Effector memory CD4-positive, alpha-beta T cell (primary cell): Measurements from ENCODE around the gene AWAT1.
"Not testable (repeated sequence)": the region's sequence is repeated elsewhere in the genome, so short reads cannot be mapped to it uniquely, and the experiment has no call there.

Source experiments
- DNase-seq, 3 donors: peaks; one replicate each; pipeline ENCODE4 v3.0.0-alpha.2; 2020
- H3K27ac ChIP-seq: 2 replicates; pipeline ENCODE4 v1.7.0; 2013; ENCODE audit warnings: mild to moderate bottlenecking, low read length, moderate library complexity; ENCODE audit not compliant: insufficient read depth, poor library complexity, severe bottlenecking
- H3K27me3 ChIP-seq: replicated peaks from 2 replicates; pipeline ENCODE4 v1.7.0; 2013; ENCODE audit warnings: mild to moderate bottlenecking, low read length; ENCODE audit not compliant: insufficient read depth, control insufficient read depth, poor library complexity, severe bottlenecking
- H3K36me3 ChIP-seq: 2 replicates; pipeline ENCODE4 v1.7.0; 2013; ENCODE audit warnings: mild to moderate bottlenecking, low read length, moderate library complexity; ENCODE audit not compliant: control insufficient read depth, insufficient read depth
- H3K4me1 ChIP-seq: 2 replicates; pipeline ENCODE4 v1.7.0; 2013; ENCODE audit warnings: low read length, mild to moderate bottlenecking; ENCODE audit not compliant: control insufficient read depth, insufficient read depth, poor library complexity, severe bottlenecking
- H3K4me3 ChIP-seq: 2 replicates; pipeline ENCODE4 v1.7.0; 2013; ENCODE audit warnings: low read length, low read depth, mild to moderate bottlenecking; ENCODE audit not compliant: insufficient read depth, poor library complexity, severe bottlenecking
- H3K9me3 ChIP-seq: 2 replicates; pipeline ENCODE4 v1.7.0; 2013; ENCODE audit warnings: mild to moderate bottlenecking, low read length, moderate library complexity; ENCODE audit not compliant: control insufficient read depth

AWAT1 gene

DNA sequence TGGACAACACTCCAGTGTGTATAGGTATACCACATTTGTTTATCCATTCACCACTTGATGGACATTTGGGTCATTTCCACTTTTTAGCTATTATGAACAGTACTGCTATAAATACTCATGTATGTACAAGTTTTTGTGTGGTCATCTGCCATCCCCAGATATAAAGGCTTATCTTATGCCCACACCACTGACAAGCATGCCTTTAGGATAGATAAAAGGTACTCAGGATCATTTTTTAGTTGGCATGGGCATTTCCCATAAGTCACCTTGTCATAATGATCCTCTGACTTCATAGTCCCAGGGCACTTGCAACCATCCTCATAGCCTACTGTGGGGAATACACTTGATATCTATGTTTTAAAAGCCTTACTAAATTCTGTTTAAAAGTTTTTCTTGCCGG is 6.3 kb downstream of the AWAT1 start:
- Histone ChIP-seq H3K27me3 (no peaks in the 10 kb centered on the region), H3K4me1 (no peaks in the 10 kb centered on the region), H3K4me3 (no peak overlapping the region), H3K27ac (no peak overlapping the region), H3K36me3 (no peaks in the 10 kb centered on the region), H3K9me3 (no peaks in the 10 kb centered on the region)
- no peak for DNase-seq

DNA sequence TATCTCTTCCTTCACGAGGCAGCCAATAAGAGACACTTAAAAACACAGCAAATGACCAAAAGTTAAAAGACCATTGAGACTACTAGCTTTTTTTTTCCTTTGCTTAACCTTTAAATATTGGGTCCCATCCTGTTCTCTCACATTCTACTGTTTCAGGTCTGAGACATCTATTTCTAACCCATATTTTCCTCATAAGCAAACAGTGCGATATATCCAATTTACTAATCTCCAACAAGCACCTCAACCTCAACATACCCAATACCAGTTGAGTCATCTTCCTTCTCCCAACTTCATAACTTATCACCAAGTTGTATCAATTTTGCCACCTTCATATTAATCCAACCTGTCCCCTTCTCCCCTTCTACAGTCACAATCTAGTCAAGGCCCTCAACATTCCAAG is 7.0 kb downstream of the AWAT1 start:
- Histone ChIP-seq H3K36me3 (no peaks in the 10 kb centered on the region), H3K27me3 (no peaks in the 10 kb centered on the region)

DNA sequence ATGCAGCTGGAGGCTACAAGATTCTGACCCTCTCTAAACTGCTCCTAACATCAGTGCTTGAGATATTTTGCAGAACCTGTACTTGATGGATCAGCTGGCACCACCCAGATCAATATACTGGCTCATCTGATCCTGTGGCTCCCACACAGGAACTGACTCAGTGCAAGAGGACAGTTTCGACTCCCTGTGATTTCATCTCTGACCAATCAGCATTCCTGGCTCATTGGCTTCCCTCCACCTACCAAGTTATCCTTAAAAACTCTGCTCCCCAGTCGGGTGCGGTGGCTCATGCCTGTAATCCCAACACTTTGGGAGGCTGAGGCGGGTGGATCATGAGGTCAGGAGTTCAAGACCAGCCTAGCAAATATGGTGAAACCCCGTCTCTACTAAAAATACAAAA is 9.1 kb downstream of the AWAT1 start:
- not testable (repeated sequence) for DNase-seq, H3K27me3 ChIP-seq, H3K27ac ChIP-seq, H3K4me1 ChIP-seq, H3K9me3 ChIP-seq, H3K36me3 ChIP-seq, H3K4me3 ChIP-seq

More for the DNA sequence above, 7.0 kb downstream of the AWAT1 start:
- no peaks in the 10 kb centered on the region for H3K4me1 ChIP-seq
- DNase-seq, result no peak
- H3K27ac ChIP-seq, result no peak overlapping the region
- no peaks in the 10 kb centered on the region for H3K9me3 ChIP-seq
- H3K4me3 ChIP-seq, result no peak overlapping the region

DNA sequence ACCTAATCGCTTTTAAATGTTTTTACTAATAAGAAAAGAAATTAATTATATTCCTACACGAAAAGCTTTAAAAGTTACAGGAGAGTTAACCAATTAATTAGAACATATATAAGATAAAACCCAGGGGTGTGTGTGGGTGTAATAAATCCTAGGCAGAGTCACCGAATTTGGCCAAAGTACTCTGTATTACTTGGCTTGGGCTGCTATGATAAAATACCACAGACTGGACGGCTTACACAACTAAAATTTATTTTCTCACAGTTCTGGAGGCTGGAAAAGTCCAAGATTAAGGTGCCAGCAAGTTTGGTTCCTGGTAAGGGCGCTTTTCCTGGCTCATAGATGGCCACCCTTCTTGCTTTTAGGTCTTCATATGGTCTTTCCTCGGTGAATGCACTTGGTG is 10.4 kb downstream of the AWAT1 start:
- no peak overlapping the region for H3K27ac ChIP-seq
- no peak overlapping the region for H3K4me3 ChIP-seq
- no peak for DNase-seq
- no peaks in the 10 kb centered on the region for H3K9me3 ChIP-seq
- H3K27me3 ChIP-seq, result no peaks in the 10 kb centered on the region
- no peaks in the 10 kb centered on the region for H3K36me3 ChIP-seq
- no peaks in the 10 kb centered on the region for H3K4me1 ChIP-seq

DNA sequence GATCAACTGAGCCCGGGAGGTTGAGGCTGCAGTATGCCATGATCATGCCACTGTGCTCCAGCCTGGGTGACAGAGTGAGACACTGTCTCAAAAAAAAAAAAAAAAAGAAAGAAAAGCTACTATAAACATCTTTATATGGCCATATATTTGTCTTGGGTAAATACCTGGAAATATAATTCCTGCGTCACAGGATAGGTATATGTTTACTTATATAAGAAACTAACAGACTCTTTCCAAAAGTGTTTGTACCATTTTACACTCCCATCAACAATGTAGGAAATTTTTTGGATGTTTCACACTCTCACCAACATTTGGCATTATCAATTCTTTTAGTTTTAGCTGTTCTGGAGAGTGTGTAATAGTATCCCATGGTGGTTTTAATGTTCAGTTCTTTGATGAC is 12.8 kb downstream of the AWAT1 start:
- H3K27me3 ChIP-seq, result no peaks in the 10 kb centered on the region
- H3K36me3 ChIP-seq, result no peaks in the 10 kb centered on the region
- no peak overlapping the region for H3K27ac ChIP-seq
- no peaks in the 10 kb centered on the region for H3K9me3 ChIP-seq
- H3K4me3 ChIP-seq, result no peak overlapping the region
- DNase-seq, result no peak
- H3K4me1 ChIP-seq, result no peaks in the 10 kb centered on the region

DNA sequence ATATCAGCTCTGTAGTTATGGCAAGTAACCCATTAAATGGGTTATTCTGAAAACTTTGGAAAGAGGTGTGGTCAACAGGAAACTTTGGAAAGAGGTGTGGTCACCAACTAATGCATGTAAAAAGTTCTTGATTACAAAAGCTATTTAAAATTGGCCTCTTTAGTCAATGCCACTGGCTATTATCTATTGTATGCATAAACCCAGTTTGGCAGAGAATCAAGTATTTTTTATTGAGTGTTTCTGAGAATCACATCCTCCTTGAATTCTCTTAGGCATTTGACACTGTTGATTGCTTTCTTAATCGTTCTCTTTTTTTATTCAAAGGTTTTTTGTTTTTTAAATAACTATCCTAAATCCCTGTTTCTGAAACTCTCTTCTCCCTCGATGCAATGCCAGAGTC is 18.0 kb downstream of the AWAT1 start:
- Histone ChIP-seq H3K4me1 (no peaks in the 10 kb centered on the region), H3K36me3 (no peaks in the 10 kb centered on the region), H3K9me3 (no peaks in the 10 kb centered on the region), H3K27ac (no peak overlapping the region), H3K4me3 (no peak overlapping the region), H3K27me3 (no peaks in the 10 kb centered on the region)
- no peak for DNase-seq

DNA sequence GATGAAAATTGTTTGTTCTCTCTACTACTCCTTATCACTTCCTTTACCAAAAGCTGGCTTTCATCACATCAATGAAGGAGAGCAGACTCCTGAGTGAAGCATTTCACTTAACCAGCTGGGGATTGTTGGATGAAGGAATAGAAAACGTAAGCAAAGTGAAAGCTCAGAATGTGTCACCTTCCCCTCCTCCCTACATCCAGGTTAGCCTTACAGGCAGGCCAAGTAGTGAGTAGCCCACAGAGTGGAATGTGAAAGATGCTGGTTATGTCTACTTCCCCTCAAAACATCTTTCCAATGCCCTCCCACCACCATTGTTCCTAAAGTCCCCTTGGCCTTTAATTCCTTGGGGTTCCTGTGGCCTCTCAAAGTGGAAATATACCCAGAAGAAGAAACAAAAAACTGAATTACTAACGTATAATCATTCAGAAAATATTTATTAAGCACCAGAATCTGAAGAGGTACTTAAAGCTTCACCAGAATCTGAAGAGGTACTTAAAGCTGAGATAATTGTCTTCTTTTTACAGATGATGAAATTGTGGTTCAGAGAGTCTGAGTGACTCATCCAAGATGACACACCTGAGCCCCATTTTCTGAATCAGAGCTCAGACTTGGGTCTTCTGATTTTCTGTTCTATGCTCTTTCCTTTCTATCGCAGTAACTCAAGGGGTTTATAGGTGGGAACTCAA is 19.1 kb downstream of the AWAT1 start:
- DNase-seq, result no peak
- Histone ChIP-seq H3K9me3 (no peaks in the 10 kb centered on the region), H3K27me3 (no peaks in the 10 kb centered on the region), H3K4me3 (no peak overlapping the region), H3K4me1 (no peaks in the 10 kb centered on the region), H3K36me3 (no peaks in the 10 kb centered on the region), H3K27ac (no peak overlapping the region)

DNA sequence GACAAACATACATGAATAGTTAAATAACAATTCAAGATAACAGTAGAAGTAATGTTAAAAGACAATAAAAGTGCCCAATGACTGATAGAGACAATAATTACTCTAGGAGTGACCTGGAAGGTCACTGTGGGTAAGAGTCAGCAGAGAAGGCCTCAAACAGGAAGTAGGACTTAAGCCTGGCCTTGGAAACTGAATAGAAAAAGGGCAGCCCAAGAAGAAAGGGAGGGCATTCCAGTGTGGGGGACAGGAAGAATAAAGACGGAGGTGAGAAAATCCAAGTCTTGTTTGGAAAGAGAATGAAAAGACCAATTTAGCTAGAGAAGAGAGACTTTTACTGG is 19.6 kb downstream of the AWAT1 start:
- Histone ChIP-seq H3K4me3 (no peak overlapping the region), H3K27ac (no peak overlapping the region), H3K36me3 (no peaks in the 10 kb centered on the region), H3K9me3 (no peaks in the 10 kb centered on the region), H3K27me3 (no peaks in the 10 kb centered on the region), H3K4me1 (no peaks in the 10 kb centered on the region)
- DNase-seq, result no peak

DNA sequence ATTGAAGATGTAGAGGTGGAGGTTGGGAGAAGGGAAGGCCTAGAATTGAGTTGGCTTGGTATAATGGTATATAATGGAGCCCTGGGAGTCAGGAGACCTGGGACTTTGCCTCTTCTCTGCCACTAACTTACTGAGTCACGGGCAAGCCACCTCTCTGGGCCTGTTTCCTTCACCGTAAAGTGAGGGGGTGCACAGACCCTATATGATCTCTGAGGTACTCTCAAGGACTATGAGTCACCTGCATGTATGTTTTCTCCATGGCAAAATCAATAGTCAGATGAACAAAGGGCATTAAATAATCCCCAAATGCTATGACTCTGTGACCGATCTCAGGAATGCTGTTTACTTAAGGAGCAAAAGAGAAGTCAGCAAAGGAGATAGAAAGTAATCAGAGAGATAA is 20.5 kb downstream of the AWAT1 start:
- H3K27ac ChIP-seq, result no peak overlapping the region
- H3K36me3 ChIP-seq, result no peaks in the 10 kb centered on the region
- H3K9me3 ChIP-seq, result no peaks in the 10 kb centered on the region

DNA sequence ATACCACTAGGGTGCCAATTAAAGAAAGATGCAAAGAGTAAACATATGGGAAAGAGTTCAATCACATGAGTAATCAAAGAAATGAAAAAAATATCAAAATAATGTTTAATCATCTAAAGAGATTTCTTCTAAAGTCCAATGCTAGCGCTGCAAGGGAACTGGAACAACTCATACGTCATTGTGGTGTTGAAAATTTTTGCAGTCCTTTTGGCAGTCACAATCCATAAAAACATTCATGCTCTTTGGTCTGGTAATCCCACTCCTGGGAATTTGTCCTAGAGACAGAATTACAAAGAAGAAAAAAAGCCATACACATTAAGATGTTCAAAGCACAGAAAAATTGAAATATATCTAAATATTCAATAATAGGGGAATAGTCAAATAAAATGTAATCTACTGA is 21.0 kb downstream of the AWAT1 start:
- no peak overlapping the region for H3K27ac ChIP-seq
- no peaks in the 10 kb centered on the region for H3K27me3 ChIP-seq
- no peak overlapping the region for H3K4me3 ChIP-seq
- H3K36me3 ChIP-seq, result no peaks in the 10 kb centered on the region
- no peak for DNase-seq
- no peaks in the 10 kb centered on the region for H3K4me1 ChIP-seq
- no peaks in the 10 kb centered on the region for H3K9me3 ChIP-seq

More for the DNA sequence above, 20.5 kb downstream of the AWAT1 start:
- no peaks in the 10 kb centered on the region for H3K27me3 ChIP-seq
- no peaks in the 10 kb centered on the region for H3K4me1 ChIP-seq
- H3K4me3 ChIP-seq, result no peak overlapping the region
- no peak for DNase-seq
